ENCODE measurements around the gene WDR93.
A peak's percentile ranks its signal among the peaks of the same experiment; 100 is the strongest.
"Not testable (repeated sequence)": the region's sequence is repeated elsewhere in the genome, so short reads cannot be mapped to it uniquely, and the experiment has no call there.

WDR93 gene

GRCh38 chr15:89777782-89778380, 87.3 kb downstream of the WDR93 start:
- no peak for TF ChIP-seq MAX (IDR thresholded peaks at IDR 0.05; ENCODE audit: low read depth, low read length)
- TF ChIP-seq POLR2A (IDR thresholded peaks at IDR 0.05; ENCODE audit: extremely low read depth, insufficient read length), result no peak
- TF ChIP-seq MYC (IDR thresholded peaks at IDR 0.05; ENCODE audit: low read depth, low read length), result no peak
- TF ChIP-seq CTCF (IDR thresholded peaks at IDR 0.05; ENCODE audit: low read depth, low read length), result no peak
- DNase-seq (ENCODE audit: low read depth), result no peak

GRCh38 chr15:89778861-89779260, 88.2 kb downstream of the WDR93 start:
- TF ChIP-seq MYC (IDR thresholded peaks at IDR 0.05; ENCODE audit: low read depth, low read length), result no peak
- no peak for TF ChIP-seq POLR2A (IDR thresholded peaks at IDR 0.05; ENCODE audit: extremely low read depth, insufficient read length)
- no peak for TF ChIP-seq MAX (IDR thresholded peaks at IDR 0.05; ENCODE audit: low read depth, low read length)
- TF ChIP-seq CTCF (IDR thresholded peaks at IDR 0.05; ENCODE audit: low read depth, low read length), result no peak
- DNase-seq (ENCODE audit: low read depth), result no peak

More at GRCh38 chr15:89777782-89778380, 87.3 kb downstream of the WDR93 start:
- H3K4me3 ChIP-seq (ENCODE audit: low read depth, low read length), result no peak overlapping the region

GRCh38 chr15:89780601-89781000, 90.0 kb downstream of the WDR93 start:
- DNase-seq (ENCODE audit: low read depth), result no peak
- no peak overlapping the region for H3K4me3 ChIP-seq (ENCODE audit: low read depth, low read length)
- no peak for TF ChIP-seq MYC (IDR thresholded peaks at IDR 0.05; ENCODE audit: low read depth, low read length)
- no peak for TF ChIP-seq CTCF (IDR thresholded peaks at IDR 0.05; ENCODE audit: low read depth, low read length)
- TF ChIP-seq POLR2A (IDR thresholded peaks at IDR 0.05; ENCODE audit: extremely low read depth, insufficient read length), result no peak
- no peak for TF ChIP-seq MAX (IDR thresholded peaks at IDR 0.05; ENCODE audit: low read depth, low read length)

More at GRCh38 chr15:89778861-89779260, 88.2 kb downstream of the WDR93 start:
- H3K4me3 ChIP-seq (ENCODE audit: low read depth, low read length), result no peak overlapping the region

- TF ChIP-seq CTCF (IDR thresholded peaks at IDR 0.05; ENCODE audit: low read depth, low read length), result no peak
- no peak for TF ChIP-seq POLR2A (IDR thresholded peaks at IDR 0.05; ENCODE audit: extremely low read depth, insufficient read length)
- peak; percentile 78 for DNase-seq (ENCODE audit: low read depth)
- H3K4me3 ChIP-seq (ENCODE audit: low read depth, low read length), result no peak overlapping the region
Observed at GRCh38 chr15:89781055-89781454, 90.4 kb downstream of the WDR93 start.

- no peak overlapping the region for H3K4me3 ChIP-seq (ENCODE audit: low read depth, low read length)
- DNase-seq (ENCODE audit: low read depth), result no peak
- no peak for TF ChIP-seq CTCF (IDR thresholded peaks at IDR 0.05; ENCODE audit: low read depth, low read length)
- TF ChIP-seq MYC (IDR thresholded peaks at IDR 0.05; ENCODE audit: low read depth, low read length), result no peak
- TF ChIP-seq POLR2A (IDR thresholded peaks at IDR 0.05; ENCODE audit: extremely low read depth, insufficient read length), result no peak
- no peak for TF ChIP-seq MAX (IDR thresholded peaks at IDR 0.05; ENCODE audit: low read depth, low read length)
Observed at GRCh38 chr15:89781891-89782618, 91.4 kb downstream of the WDR93 start.

- not testable (repeated sequence) for H3K4me3 ChIP-seq (ENCODE audit: low read depth, low read length); DNase-seq (ENCODE audit: low read depth)
Observed at GRCh38 chr15:89782619-89782950, 92.0 kb downstream of the WDR93 start.
